AG04449 (cell line): ENCODE results near the gene PPP4R4.
"Not testable (repeated sequence)": the region's sequence is repeated elsewhere in the genome, so short reads cannot be mapped to it uniquely, and the experiment has no call there.

Experiments used
- CTCF ChIA-PET: fragments of 350-600 bp; formaldehyde crosslinking; extraction: SDS; loops from one replicate; lab custom pipeline; 2021; ENCODE audit warnings: antibody characterized with exemption; lab: Yijun Ruan, JAX
- POLR2A ChIA-PET: fragments of 400-600, 350-600 bp; formaldehyde crosslinking; extraction: SDS; loops from one replicate; lab custom pipeline; 2020; ENCODE audit warnings: antibody characterized with exemption, inconsistent platforms; lab: Yijun Ruan, JAX
- DNase-seq: peaks from one replicate; pipeline ENCODE4 v3.0.0-alpha.2; 2010; ENCODE audit warnings: low read depth, low spot score
- H3K4me3 ChIP-seq: 2 replicates; pipeline ENCODE4 v1.5.1; 2011; ENCODE audit warnings: low read depth, mild to moderate bottlenecking, control low read depth, low read length
- TF ChIP-seq, protein P1 (sequence below): IDR thresholded peaks from one replicate; pipeline ENCODE4 v1.5.1; 2011; ENCODE audit warnings: mild to moderate bottlenecking, moderate library complexity, low read length, control low read depth, inconsistent platforms; ENCODE audit not compliant: insufficient read depth; ENCODE audit errors: missing control alignments

Gene PPP4R4

DNA sequence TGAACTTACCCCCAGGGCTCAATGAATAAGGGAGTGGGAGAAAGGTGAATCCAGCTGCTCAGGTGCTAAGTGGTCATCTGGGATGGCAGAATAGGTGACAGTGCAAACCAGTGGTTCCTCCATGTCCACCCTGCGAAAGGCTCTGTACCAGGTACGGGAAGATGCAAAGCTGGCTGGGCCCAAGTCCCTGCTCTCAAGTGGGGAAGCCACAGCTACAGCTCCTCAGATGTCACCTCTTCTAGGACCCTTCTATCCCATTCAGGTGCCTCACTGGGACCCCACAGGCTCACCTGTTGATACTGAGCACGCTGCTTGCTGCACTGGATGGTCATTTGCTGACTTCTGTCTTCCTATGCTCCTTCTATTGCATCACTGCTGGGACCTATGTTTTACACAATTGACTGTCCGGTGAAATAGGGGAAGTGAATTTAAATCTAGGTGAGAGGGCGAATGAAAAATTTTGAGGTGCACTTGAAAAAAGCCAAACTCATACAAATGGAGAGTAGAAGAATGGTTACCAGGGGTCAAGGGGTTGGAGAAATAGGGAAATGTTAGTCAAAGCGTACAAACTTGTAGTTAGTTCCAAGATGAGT lies 20.3 kb upstream of the PPP4R4 start:
- TF ChIP-seq, protein P1, sequence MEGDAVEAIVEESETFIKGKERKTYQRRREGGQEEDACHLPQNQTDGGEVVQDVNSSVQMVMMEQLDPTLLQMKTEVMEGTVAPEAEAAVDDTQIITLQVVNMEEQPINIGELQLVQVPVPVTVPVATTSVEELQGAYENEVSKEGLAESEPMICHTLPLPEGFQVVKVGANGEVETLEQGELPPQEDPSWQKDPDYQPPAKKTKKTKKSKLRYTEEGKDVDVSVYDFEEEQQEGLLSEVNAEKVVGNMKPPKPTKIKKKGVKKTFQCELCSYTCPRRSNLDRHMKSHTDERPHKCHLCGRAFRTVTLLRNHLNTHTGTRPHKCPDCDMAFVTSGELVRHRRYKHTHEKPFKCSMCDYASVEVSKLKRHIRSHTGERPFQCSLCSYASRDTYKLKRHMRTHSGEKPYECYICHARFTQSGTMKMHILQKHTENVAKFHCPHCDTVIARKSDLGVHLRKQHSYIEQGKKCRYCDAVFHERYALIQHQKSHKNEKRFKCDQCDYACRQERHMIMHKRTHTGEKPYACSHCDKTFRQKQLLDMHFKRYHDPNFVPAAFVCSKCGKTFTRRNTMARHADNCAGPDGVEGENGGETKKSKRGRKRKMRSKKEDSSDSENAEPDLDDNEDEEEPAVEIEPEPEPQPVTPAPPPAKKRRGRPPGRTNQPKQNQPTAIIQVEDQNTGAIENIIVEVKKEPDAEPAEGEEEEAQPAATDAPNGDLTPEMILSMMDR, result no peak
- ChIA-PET CTCF (interaction anchor here (1.2 to 3.8 kb wide), 3 partner anchors 13 to 21 kb away, joined by 3 to 17 read pairs (median 6); no protein-coding TSS in a partner anchor), POLR2A (no interaction called here)
- DNase-seq, result no peak
- H3K4me3 ChIP-seq, result no peak overlapping the region

DNA sequence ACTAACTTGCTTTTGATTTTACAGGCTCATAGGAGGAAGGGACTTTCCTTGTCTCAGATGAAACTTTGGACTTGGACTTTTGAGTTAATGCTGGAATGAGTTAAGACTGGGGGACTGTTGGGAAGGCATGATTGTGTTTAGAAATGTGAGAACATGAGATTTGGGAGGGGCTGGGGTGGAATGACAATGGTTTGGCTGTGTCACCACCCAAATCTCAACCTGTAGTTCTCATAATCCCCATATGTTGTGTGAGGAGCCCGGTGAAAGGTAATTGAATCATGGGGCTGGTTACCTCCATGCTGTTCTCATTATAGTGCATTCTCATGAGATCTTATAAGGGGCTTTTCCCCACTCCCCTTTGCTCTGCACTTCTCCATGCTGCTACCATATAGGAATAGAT lies 18.0 kb upstream of the PPP4R4 start:
- H3K4me3 ChIP-seq, POLR2A ChIA-PET: not testable (repeated sequence)

DNA sequence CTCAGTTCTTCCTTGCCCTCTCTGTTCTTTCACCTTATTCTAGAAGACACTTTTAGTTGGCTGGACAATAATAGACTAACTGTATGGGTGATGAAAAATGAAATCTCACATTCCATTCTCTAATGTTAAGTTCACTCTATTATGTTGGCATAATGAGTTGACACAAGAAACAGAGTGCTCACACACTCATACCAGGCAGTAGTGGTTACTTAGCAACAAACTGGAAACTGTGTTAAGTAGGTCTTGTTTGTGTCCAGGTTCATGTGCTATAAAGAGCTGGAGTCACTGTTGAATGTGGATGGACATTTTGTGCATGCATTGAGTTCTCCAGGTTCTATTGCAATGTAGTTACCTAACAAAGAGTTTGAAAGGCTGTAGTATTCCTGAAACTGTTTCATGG lies 16.9 kb upstream of the PPP4R4 start:
- ChIA-PET CTCF (interaction anchor here (0.8 to 2.5 kb wide), 4 partner anchors 12 to 25 kb away, joined by 3 to 11 read pairs (median 6); no protein-coding TSS in a partner anchor), POLR2A (no interaction called here)
- H3K4me3 ChIP-seq, result no peak overlapping the region
- TF ChIP-seq, protein P1, result no peak
- no peak for DNase-seq

More for the DNA sequence above, 18.0 kb upstream of the PPP4R4 start:
- DNase-seq, CTCF ChIA-PET: not testable (repeated sequence)

DNA sequence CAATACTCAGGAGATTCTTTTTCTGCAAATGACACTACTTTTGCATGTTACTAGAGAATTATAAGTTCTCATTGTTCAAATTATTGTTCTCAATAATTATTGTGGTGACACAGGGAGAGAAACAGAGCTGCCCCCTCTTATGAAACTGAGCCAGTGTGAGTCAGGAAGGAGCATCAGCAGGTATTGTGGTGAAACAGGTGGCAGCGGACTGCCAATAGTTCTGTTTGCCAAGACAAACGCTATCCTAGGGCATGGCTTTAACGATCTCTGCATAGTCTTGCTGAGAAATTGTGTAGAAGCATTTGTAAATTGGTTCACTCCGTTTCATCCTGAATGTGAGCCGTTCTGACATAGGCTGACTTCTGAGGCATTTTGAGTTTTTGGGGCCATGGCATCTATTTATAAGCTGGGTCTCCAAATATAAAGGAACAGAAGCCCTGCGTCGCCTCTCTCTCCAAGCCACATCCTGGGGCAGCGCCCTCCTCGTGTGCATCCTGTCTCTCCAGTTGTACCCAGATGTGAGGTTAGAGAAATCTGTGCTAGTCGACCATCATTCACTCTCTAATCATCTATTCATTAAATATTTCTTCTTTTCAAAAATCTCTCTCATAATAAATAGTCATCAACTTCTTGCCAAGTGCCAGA lies 15.8 kb upstream of the PPP4R4 start:
- TF ChIP-seq, protein P1, result no peak
- CTCF ChIA-PET, result interaction anchor here (1.1 to 2.5 kb wide), 3 partner anchors 11 to 26 kb away, joined by 5 to 11 read pairs (median 8); no protein-coding TSS in a partner anchor
- POLR2A ChIA-PET, result no interaction called here
- no peak overlapping the region for H3K4me3 ChIP-seq
- DNase-seq, result no peak

DNA sequence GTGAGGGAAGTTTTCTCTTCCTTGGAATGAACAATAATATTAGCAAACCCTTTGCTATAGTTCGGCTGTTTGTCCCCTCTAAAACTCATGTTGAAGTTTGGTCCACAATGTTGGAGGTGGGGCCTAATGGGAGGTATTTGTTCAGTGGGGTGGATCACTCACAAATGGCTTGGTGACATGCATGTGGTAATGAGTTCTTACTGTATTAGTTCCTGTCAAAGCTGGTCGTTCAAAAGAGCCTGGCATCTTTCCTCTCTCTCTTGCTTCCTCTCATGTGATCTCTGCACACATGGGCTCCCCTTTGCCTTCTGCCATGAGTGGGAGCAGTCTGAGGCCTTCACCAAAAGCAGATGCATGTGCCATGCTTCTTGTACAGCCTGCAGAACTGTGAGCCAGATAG lies 13.1 kb upstream of the PPP4R4 start:
- ChIA-PET CTCF (interaction anchor here (0.6 to 1.5 kb wide), 2 partner anchors 21 to 29 kb away, joined by 3 read pairs; no protein-coding TSS in a partner anchor), POLR2A (no interaction called here)
- H3K4me3 ChIP-seq, result no peak overlapping the region
- DNase-seq, result no peak
- TF ChIP-seq, protein P1, result no peak

DNA sequence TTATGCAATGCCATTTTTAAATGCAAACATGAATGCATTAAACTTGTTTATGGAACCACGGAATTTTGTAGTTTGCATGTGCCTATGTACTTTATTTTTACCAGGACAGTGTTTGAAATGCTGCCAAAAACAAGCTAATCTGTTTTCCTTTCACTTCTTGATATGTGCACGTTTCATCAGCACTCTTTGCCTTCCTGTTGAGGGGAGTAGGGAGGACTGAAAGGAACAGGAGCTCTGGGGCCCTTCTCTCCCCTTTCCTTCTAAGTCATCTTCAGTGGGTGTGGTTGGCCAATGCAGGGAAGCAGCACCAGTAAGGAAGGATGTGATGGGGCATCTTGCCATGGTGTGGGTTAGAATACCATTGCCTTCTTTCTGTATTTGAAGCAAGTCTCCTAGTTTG lies 12.1 kb upstream of the PPP4R4 start:
- POLR2A ChIA-PET, result no interaction called here
- H3K4me3 ChIP-seq, result no peak overlapping the region
- TF ChIP-seq, protein P1, result no peak
- CTCF ChIA-PET, result interaction anchor here (0.9 to 1.9 kb wide), 5 partner anchors 9 to 161 kb away, joined by 3 to 10 read pairs (median 3); no protein-coding TSS in a partner anchor
- DNase-seq, result no peak
